Measurements from ENCODE around the gene BAZ1A. TPM values are rescaled to one million over a fixed set of nuclear protein-coding genes. Genes with fewer than 3 reads are reported as not detected.

Gene BAZ1A
- polyA plus RNA-seq (ENCODE audit: insufficient read length), result 18.4 TPM

- peak; percentile 62 for DNase-seq (ENCODE audit: low read depth)
Observed at GRCh38 chr14:34875031-34875922, at the start of gene BAZ1A. Gene BAZ1A, minus strand, starts transcription at chr14:34875360. Its CDS starts 756 bp downstream, at chr14:34874604.

- no peak for DNase-seq (ENCODE audit: low read depth)
Observed at GRCh38 chr14:34920339-34920738, 45.2 kb upstream of the BAZ1A start.

GRCh38 chr14:34913619-34914018 is 38.5 kb upstream of the BAZ1A start:
- DNase-seq (ENCODE audit: low read depth), result no peak

GRCh38 chr14:34912966-34913365 is 37.8 kb upstream of the BAZ1A start:
- no peak for DNase-seq (ENCODE audit: low read depth)

- no peak for DNase-seq (ENCODE audit: low read depth)
Observed at GRCh38 chr14:34912182-34912581, 37.0 kb upstream of the BAZ1A start.

GRCh38 chr14:34911209-34912150 is 36.3 kb upstream of the BAZ1A start:
- no peak for DNase-seq (ENCODE audit: low read depth)

GRCh38 chr14:34906287-34906686 is 31.1 kb upstream of the BAZ1A start:
- DNase-seq (ENCODE audit: low read depth), result no peak

GRCh38 chr14:34895277-34895676 is 20.1 kb upstream of the BAZ1A start:
- DNase-seq (ENCODE audit: low read depth), result no peak

- DNase-seq (ENCODE audit: low read depth), result no peak
Observed at GRCh38 chr14:34890937-34891336, 15.8 kb upstream of the BAZ1A start.

- no peak for DNase-seq (ENCODE audit: low read depth)
Observed at GRCh38 chr14:34888186-34888585, 13.0 kb upstream of the BAZ1A start.

GRCh38 chr14:34883954-34884353 is 8.8 kb upstream of the BAZ1A start:
- no peak for DNase-seq (ENCODE audit: low read depth)

GRCh38 chr14:34874386-34875030 is 652 bp downstream of the BAZ1A start:
- DNase-seq (ENCODE audit: low read depth), result no peak

GRCh38 chr14:34873589-34874385 is 1.4 kb downstream of the BAZ1A start:
- no peak for DNase-seq (ENCODE audit: low read depth)

- DNase-seq (ENCODE audit: low read depth), result no peak
Observed at GRCh38 chr14:34872822-34873588, 2.2 kb downstream of the BAZ1A start.

GRCh38 chr14:34867199-34867598 is 8.0 kb downstream of the BAZ1A start:
- no peak for DNase-seq (ENCODE audit: low read depth)

- no peak for DNase-seq (ENCODE audit: low read depth)
Observed at GRCh38 chr14:34865889-34866574, 9.1 kb downstream of the BAZ1A start.

- DNase-seq (ENCODE audit: low read depth), result no peak
Observed at GRCh38 chr14:34863844-34864243, 11.3 kb downstream of the BAZ1A start.

- no peak for DNase-seq (ENCODE audit: low read depth)
Observed at GRCh38 chr14:34858765-34859164, 16.4 kb downstream of the BAZ1A start.

GRCh38 chr14:34857689-34858449 is 17.3 kb downstream of the BAZ1A start:
- DNase-seq (ENCODE audit: low read depth), result no peak

All from forelimb muscle (tissue), 1 donor.